HepG2 (cell line): ENCODE results near the gene FMNL2. TPM values are rescaled to one million over a fixed set of nuclear protein-coding genes. Genes with fewer than 3 reads are reported as not detected.

Experiments used
- ERF ChIP-seq: IDR thresholded peaks from 2 replicates; pipeline ENCODE4 v1.6.1; 2018; ENCODE audit warnings: missing biosample characterization, missing genetic modification reagents
- FLYWCH1 ChIP-seq: sonication (generic); formaldehyde crosslinking; IDR thresholded peaks from 2 replicates; pipeline ENCODE4 v1.8.1; 2023; ENCODE audit warnings: mild to moderate bottlenecking, missing genetic modification reagents
- GZF1 ChIP-seq: sonication (generic); formaldehyde crosslinking; IDR thresholded peaks from 2 replicates; pipeline ENCODE4 v1.5.1; 2020; ENCODE audit warnings: mild to moderate bottlenecking, missing genetic modification reagents
- HES4 ChIP-seq: sonication (generic); formaldehyde crosslinking; IDR thresholded peaks from 2 replicates; pipeline ENCODE4 v1.9.0; 2021; ENCODE audit warnings: mild to moderate bottlenecking, missing genetic modification reagents, borderline replicate concordance
- HNRNPH1 ChIP-seq: fragments of 200-400 bp; formaldehyde crosslinking; optimal IDR thresholded peaks from 2 replicates; pipeline ENCODE3; 2017; ENCODE audit warnings: mild to moderate bottlenecking, low read depth, low read length
- REXO4 ChIP-seq: sonication (generic); formaldehyde crosslinking; IDR thresholded peaks from 2 replicates; pipeline ENCODE4 v1.8.0; 2022; ENCODE audit warnings: missing genetic modification reagents, mild to moderate bottlenecking, borderline replicate concordance
- TBL1XR1 ChIP-seq: fragments of 150-350 bp; IDR thresholded peaks from 2 replicates; pipeline ENCODE4 v1.6.1; 2014; ENCODE audit warnings: borderline replicate concordance, low read length; ENCODE audit not compliant: partially characterized antibody
- THAP8 ChIP-seq: sonication (generic); formaldehyde crosslinking; IDR thresholded peaks from 2 replicates; pipeline ENCODE4 v1.5.1; 2020; ENCODE audit warnings: missing genetic modification reagents, mild to moderate bottlenecking, borderline replicate concordance
- ZBED4 ChIP-seq: sonication (generic); formaldehyde crosslinking; IDR thresholded peaks from 2 replicates; pipeline ENCODE4 v1.4.0; 2020; ENCODE audit warnings: missing genetic modification reagents, borderline replicate concordance
- ZBTB34 ChIP-seq: sonication (generic); formaldehyde crosslinking; IDR thresholded peaks from 2 replicates; pipeline ENCODE4 v1.8.0; 2022; ENCODE audit warnings: mild to moderate bottlenecking, missing genetic modification reagents
- ZNF20 ChIP-seq: sonication (generic); formaldehyde crosslinking; IDR thresholded peaks from 2 replicates; pipeline ENCODE4 v1.4.0; 2020; ENCODE audit warnings: mild to moderate bottlenecking, moderate library complexity, missing genetic modification reagents
- ZNF317 ChIP-seq: sonication (generic); formaldehyde crosslinking; IDR thresholded peaks from 2 replicates; pipeline ENCODE4 v1.5.0; 2020; ENCODE audit warnings: mild to moderate bottlenecking, missing genetic modification reagents
- ZNF557 ChIP-seq: sonication (generic); formaldehyde crosslinking; IDR thresholded peaks from 2 replicates; pipeline ENCODE4 v1.4.0; 2020; ENCODE audit warnings: missing genetic modification reagents
- ZNF605 ChIP-seq: sonication (generic); formaldehyde crosslinking; IDR thresholded peaks from 2 replicates; pipeline ENCODE4 v1.8.0; 2022; ENCODE audit warnings: mild to moderate bottlenecking, missing genetic modification reagents
- ZSCAN21 ChIP-seq: sonication (generic); formaldehyde crosslinking; IDR thresholded peaks from 2 replicates; pipeline ENCODE4 v1.8.0; 2022; ENCODE audit warnings: mild to moderate bottlenecking, missing genetic modification reagents, moderate library complexity, borderline replicate concordance
- polyA plus RNA-seq, 8 experiments: library from polyadenylated mRNA; depleted of rRNA in 3 of 8; stranded (reverse) in 7 of 8; unstranded in 1 of 8; fragments of >200 nt; fragmentation: Illumina TruSeq in 4 of 8; extraction: Trizol in 4 of 8; gene quantifications; 2 replicates each; pipeline versions ENCODE4 v1.2.1 to v1.2.3, GENCODE V29; 2011 to 2016; ENCODE audit warnings: low read depth in 4 of 8, missing spikeins in 1 of 8, mixed read lengths in 1 of 8; ENCODE audit not compliant: insufficient read depth in 1 of 8
- total RNA-seq, 5 experiments: library from RNA; depleted of rRNA; stranded (reverse); fragments of >200 nt; fragmentation: Illumina TruSeq; extraction: Trizol; gene quantifications; 2 replicates each; pipeline ENCODE4 v1.2.3, GENCODE V29; 2016; ENCODE audit warnings: low read depth in 1 of 5
- TF ChIP-seq, protein P1 (sequence below): sonication (generic); formaldehyde crosslinking; IDR thresholded peaks from 2 replicates; pipeline ENCODE4 v1.8.0; 2022; ENCODE audit warnings: mild to moderate bottlenecking, missing genetic modification reagents; ENCODE audit not compliant: insufficient replicate concordance
- TF ChIP-seq, protein P2 (sequence below): IDR thresholded peaks from 2 replicates; pipeline ENCODE4 v1.6.1; 2016; ENCODE audit warnings: missing compliant biosample characterization, missing genetic modification reagents, borderline replicate concordance
- TF ChIP-seq, protein P3 (sequence below): sonication (generic); formaldehyde crosslinking; IDR thresholded peaks from 2 replicates; pipeline ENCODE4 v1.4.0; 2020; ENCODE audit warnings: missing genetic modification reagents

FMNL2 gene
- total and polyA plus RNA-seq, 2 of the 13 experiments (the other 11 are each of a cell fraction or from before 2014, with no cell fraction given): 66.5 to 67.7 TPM

DNA sequence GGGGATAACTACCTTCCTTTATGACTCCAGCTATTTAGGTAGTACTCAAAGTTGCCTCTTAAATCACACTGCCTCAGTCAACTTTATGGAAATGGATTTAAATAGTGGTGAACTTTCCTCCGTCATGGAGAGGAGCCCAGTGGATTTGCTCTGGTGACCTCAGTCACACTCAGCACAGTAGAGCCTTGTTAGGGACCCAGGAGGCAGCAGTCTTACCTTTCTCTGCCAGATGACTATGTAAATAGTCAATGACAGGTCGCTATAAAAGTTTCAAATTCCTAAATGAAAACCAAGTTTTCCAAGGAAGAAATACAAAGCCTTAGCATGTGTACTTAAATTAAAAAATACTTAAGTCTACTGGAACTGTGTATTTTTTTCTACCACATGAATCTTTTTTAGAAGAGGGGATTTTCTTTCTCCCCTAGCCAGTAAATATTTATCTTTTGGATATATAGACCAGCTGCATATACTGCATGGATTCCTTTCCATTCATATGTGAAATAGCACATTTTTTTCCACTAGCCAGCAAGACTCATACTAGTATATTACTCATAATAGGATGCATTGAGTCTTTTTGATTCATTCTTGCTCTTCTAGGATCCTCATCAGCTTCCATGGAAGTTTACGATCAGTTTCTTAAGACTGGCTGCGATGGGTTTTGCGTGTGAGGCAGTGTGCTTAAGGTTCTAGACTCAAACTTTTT, 147.1 kb downstream of the FMNL2 start (continued):
- TF ChIP-seq, protein P1, sequence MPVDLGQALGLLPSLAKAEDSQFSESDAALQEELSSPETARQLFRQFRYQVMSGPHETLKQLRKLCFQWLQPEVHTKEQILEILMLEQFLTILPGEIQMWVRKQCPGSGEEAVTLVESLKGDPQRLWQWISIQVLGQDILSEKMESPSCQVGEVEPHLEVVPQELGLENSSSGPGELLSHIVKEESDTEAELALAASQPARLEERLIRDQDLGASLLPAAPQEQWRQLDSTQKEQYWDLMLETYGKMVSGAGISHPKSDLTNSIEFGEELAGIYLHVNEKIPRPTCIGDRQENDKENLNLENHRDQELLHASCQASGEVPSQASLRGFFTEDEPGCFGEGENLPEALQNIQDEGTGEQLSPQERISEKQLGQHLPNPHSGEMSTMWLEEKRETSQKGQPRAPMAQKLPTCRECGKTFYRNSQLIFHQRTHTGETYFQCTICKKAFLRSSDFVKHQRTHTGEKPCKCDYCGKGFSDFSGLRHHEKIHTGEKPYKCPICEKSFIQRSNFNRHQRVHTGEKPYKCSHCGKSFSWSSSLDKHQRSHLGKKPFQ (CRISPR knock-in tag): no peak
- TF ChIP-seq TBL1XR1: no peak
- TF ChIP-seq, protein P2, sequence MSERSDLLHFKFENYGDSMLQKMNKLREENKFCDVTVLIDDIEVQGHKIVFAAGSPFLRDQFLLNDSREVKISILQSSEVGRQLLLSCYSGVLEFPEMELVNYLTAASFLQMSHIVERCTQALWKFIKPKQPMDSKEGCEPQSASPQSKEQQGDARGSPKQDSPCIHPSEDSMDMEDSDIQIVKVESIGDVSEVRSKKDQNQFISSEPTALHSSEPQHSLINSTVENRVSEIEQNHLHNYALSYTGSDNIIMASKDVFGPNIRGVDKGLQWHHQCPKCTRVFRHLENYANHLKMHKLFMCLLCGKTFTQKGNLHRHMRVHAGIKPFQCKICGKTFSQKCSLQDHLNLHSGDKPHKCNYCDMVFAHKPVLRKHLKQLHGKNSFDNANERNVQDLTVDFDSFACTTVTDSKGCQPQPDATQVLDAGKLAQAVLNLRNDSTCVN (CRISPR knock-in tag): no peak
- no peak for TF ChIP-seq THAP8 (CRISPR knock-in tag)
- no peak for TF ChIP-seq FLYWCH1 (CRISPR knock-in tag)
- TF ChIP-seq ERF (CRISPR knock-in tag): 0 out of 2 replicates have a peak, but pooled peaks have one; percentile 47
- TF ChIP-seq ZNF605 (CRISPR knock-in tag): no peak
- no peak for TF ChIP-seq ZSCAN21 (CRISPR knock-in tag)
- no peak for TF ChIP-seq REXO4 (CRISPR knock-in tag)
- no peak; the same call in 1 of the 2 replicates for TF ChIP-seq ZNF317 (CRISPR knock-in tag)
- TF ChIP-seq, protein P3, sequence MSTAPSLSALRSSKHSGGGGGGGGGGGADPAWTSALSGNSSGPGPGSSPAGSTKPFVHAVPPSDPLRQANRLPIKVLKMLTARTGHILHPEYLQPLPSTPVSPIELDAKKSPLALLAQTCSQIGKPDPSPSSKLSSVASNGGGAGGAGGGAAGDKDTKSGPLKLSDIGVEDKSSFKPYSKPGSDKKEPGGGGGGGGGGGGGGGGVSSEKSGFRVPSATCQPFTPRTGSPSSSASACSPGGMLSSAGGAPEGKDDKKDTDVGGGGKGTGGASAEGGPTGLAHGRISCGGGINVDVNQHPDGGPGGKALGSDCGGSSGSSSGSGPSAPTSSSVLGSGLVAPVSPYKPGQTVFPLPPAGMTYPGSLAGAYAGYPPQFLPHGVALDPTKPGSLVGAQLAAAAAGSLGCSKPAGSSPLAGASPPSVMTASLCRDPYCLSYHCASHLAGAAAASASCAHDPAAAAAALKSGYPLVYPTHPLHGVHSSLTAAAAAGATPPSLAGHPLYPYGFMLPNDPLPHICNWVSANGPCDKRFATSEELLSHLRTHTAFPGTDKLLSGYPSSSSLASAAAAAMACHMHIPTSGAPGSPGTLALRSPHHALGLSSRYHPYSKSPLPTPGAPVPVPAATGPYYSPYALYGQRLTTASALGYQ (CRISPR knock-in tag): no peak
- no peak for TF ChIP-seq ZNF557 (CRISPR knock-in tag)
- no peak for TF ChIP-seq ZBTB34 (CRISPR knock-in tag)
- TF ChIP-seq ZNF20 (CRISPR knock-in tag): no peak
- TF ChIP-seq GZF1 (CRISPR knock-in tag): no peak
- 0 out of 2 replicates have a peak, but pooled peaks have one; percentile 57 for TF ChIP-seq ZBED4 (CRISPR knock-in tag)
- no peak for TF ChIP-seq HES4 (CRISPR knock-in tag)
- TF ChIP-seq HNRNPH1: no peak
